ENCODE results near the gene ZMYND12.

Gene ZMYND12

GRCh38 chr1:42462828-42463763, 7.3 kb upstream of the ZMYND12 start, which contains the start of gene CCDC30:
CCDC30 (plus strand) TSS chr1:42463286; CDS start chr1:42480552, 17,266 bp downstream.
- peak within 1 kb of the TSS; percentile 74 for H3K27ac Mint-ChIP-seq
- peak within 1 kb of the TSS; percentile 86 for H3K4me3 Mint-ChIP-seq
- ATAC-seq = peak; percentile 100
- no peaks in the 10 kb centered on the region for H3K27me3 Mint-ChIP-seq
- H3K4me1 Mint-ChIP-seq = peaks cover 39% of the 10 kb centered on the region
- H3K36me3 Mint-ChIP-seq = peaks cover 27% of the 10 kb centered on the region
- no peaks in the 10 kb centered on the region for H3K9me3 Mint-ChIP-seq

- H3K36me3 Mint-ChIP-seq = peaks cover 32% of the 10 kb centered on the region
- H3K4me1 Mint-ChIP-seq = peaks cover 52% of the 10 kb centered on the region
- H3K27ac Mint-ChIP-seq = no peak overlapping the region
- H3K9me3 Mint-ChIP-seq = no peaks in the 10 kb centered on the region
- no peak overlapping the region for H3K4me3 Mint-ChIP-seq
- no peak for ATAC-seq
- H3K27me3 Mint-ChIP-seq = no peaks in the 10 kb centered on the region
Observed at GRCh38 chr1:42461196-42461595, 5.4 kb upstream of the ZMYND12 start.

- peaks cover 31% of the 10 kb centered on the region for H3K4me1 Mint-ChIP-seq
- H3K27me3 Mint-ChIP-seq = no peaks in the 10 kb centered on the region
- peak; percentile 81 for ATAC-seq
- peak overlapping the region; percentile 87 for H3K27ac Mint-ChIP-seq
- H3K9me3 Mint-ChIP-seq = no peaks in the 10 kb centered on the region
- H3K4me3 Mint-ChIP-seq = peak overlapping the region; percentile 89
- peaks cover 28% of the 10 kb centered on the region for H3K36me3 Mint-ChIP-seq
Observed at GRCh38 chr1:42456754-42457089, 900 bp upstream of the ZMYND12 start.

GRCh38 chr1:42454403-42454802, 1.4 kb downstream of the ZMYND12 start:
- ATAC-seq = no peak
- peaks cover 17% of the 10 kb centered on the region for H3K4me1 Mint-ChIP-seq
- H3K27me3 Mint-ChIP-seq = no peaks in the 10 kb centered on the region
- H3K4me3 Mint-ChIP-seq = no peak overlapping the region
- H3K9me3 Mint-ChIP-seq = no peaks in the 10 kb centered on the region
- H3K36me3 Mint-ChIP-seq = peaks cover 17% of the 10 kb centered on the region
- no peak overlapping the region for H3K27ac Mint-ChIP-seq

GRCh38 chr1:42453386-42453785, 2.4 kb downstream of the ZMYND12 start:
- Mint-ChIP-seq H3K4me3 (no peak overlapping the region), H3K4me1 (peaks cover 16% of the 10 kb centered on the region), H3K9me3 (no peaks in the 10 kb centered on the region), H3K27me3 (no peaks in the 10 kb centered on the region), H3K36me3 (peaks cover 13% of the 10 kb centered on the region), H3K27ac (peak overlapping the region; percentile 7)
- no peak for ATAC-seq

DNA sequence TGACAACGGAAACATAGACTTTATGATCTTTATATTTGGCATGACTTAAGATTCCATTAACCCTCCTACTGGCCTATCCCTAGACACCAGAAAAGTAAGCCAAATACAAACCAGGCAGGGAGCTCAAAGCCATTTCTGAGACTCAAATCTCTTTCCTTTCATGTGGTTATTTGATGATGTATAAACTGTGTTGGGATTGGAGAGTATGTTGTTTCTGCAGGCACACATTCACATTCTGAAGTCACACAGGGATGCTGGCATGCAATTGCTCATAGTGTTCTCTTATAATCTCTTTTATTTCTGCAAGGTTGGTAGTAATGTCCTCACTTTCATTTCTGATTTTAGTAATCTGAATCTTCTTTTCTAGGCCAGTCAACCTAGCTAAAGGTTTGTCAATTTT, 5.8 kb downstream of the ZMYND12 start:
- Mint-ChIP-seq H3K4me1 (peaks cover 6% of the 10 kb centered on the region), H3K36me3 (no peaks in the 10 kb centered on the region), H3K9me3 (no peaks in the 10 kb centered on the region), H3K4me3 (no peak overlapping the region), H3K27ac (no peak overlapping the region), H3K27me3 (no peaks in the 10 kb centered on the region)
- ATAC-seq = no peak

- peaks cover 6% of the 10 kb centered on the region for H3K4me1 Mint-ChIP-seq
- H3K4me3 Mint-ChIP-seq = no peak overlapping the region
- no peaks in the 10 kb centered on the region for H3K9me3 Mint-ChIP-seq
- H3K36me3 Mint-ChIP-seq = no peaks in the 10 kb centered on the region
- no peak overlapping the region for H3K27ac Mint-ChIP-seq
- ATAC-seq = no peak
- no peaks in the 10 kb centered on the region for H3K27me3 Mint-ChIP-seq
Observed at GRCh38 chr1:42449256-42449655, 6.6 kb downstream of the ZMYND12 start.

DNA sequence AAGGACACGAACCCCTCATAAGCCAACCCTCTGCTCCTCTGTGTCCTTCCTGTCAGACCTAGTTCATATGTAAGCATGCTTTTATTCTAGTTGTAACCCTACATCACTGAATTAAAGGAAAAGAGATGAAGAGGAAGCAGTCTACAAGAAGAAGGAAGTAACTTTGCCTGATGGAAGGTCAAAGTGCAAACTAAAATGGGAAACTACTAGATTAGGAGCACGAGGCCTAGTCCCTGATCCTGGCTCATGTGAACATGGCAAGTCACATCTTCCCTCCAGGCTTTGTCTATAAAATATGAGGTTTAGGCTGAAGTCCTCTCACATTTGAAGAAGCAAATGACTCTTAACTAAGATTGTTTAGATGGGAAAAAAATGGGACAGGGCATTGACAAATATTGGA, 13.2 kb downstream of the ZMYND12 start:
- no peak overlapping the region for H3K27ac Mint-ChIP-seq
- peaks cover 6% of the 10 kb centered on the region for H3K4me1 Mint-ChIP-seq
- no peak for ATAC-seq
- no peaks in the 10 kb centered on the region for H3K9me3 Mint-ChIP-seq
- no peak overlapping the region for H3K4me3 Mint-ChIP-seq
- no peaks in the 10 kb centered on the region for H3K27me3 Mint-ChIP-seq
- no peaks in the 10 kb centered on the region for H3K36me3 Mint-ChIP-seq

GRCh38 chr1:42439940-42440339, 15.9 kb downstream of the ZMYND12 start:
- no peak overlapping the region for H3K27ac Mint-ChIP-seq
- H3K36me3 Mint-ChIP-seq = no peaks in the 10 kb centered on the region
- peaks cover 9% of the 10 kb centered on the region for H3K27me3 Mint-ChIP-seq
- H3K4me1 Mint-ChIP-seq = no peaks in the 10 kb centered on the region
- ATAC-seq = no peak
- H3K9me3 Mint-ChIP-seq = no peaks in the 10 kb centered on the region
- H3K4me3 Mint-ChIP-seq = no peak overlapping the region

GRCh38 chr1:42434340-42434739, 21.5 kb downstream of the ZMYND12 start:
- Mint-ChIP-seq H3K4me3 (no peak overlapping the region), H3K27ac (no peak overlapping the region), H3K27me3 (peaks cover 9% of the 10 kb centered on the region), H3K4me1 (no peaks in the 10 kb centered on the region), H3K36me3 (no peaks in the 10 kb centered on the region), H3K9me3 (no peaks in the 10 kb centered on the region)
- no peak for ATAC-seq

- Mint-ChIP-seq H3K36me3 (no peaks in the 10 kb centered on the region), H3K4me1 (no peaks in the 10 kb centered on the region)
Observed at GRCh38 chr1:42433369-42433768, 22.5 kb downstream of the ZMYND12 start.

GRCh38 chr1:42432714-42433113, 23.1 kb downstream of the ZMYND12 start:
- no peak for ATAC-seq
- H3K9me3 Mint-ChIP-seq = no peaks in the 10 kb centered on the region
- H3K27ac Mint-ChIP-seq = no peak overlapping the region
- H3K36me3 Mint-ChIP-seq = no peaks in the 10 kb centered on the region
- H3K27me3 Mint-ChIP-seq = peaks cover 9% of the 10 kb centered on the region
- H3K4me3 Mint-ChIP-seq = no peak overlapping the region
- no peaks in the 10 kb centered on the region for H3K4me1 Mint-ChIP-seq

More at GRCh38 chr1:42433369-42433768, 22.5 kb downstream of the ZMYND12 start:
- Mint-ChIP-seq H3K27ac (no peak overlapping the region), H3K4me3 (no peak overlapping the region), H3K27me3 (peaks cover 9% of the 10 kb centered on the region), H3K9me3 (no peaks in the 10 kb centered on the region)
- ATAC-seq = no peak

DNA sequence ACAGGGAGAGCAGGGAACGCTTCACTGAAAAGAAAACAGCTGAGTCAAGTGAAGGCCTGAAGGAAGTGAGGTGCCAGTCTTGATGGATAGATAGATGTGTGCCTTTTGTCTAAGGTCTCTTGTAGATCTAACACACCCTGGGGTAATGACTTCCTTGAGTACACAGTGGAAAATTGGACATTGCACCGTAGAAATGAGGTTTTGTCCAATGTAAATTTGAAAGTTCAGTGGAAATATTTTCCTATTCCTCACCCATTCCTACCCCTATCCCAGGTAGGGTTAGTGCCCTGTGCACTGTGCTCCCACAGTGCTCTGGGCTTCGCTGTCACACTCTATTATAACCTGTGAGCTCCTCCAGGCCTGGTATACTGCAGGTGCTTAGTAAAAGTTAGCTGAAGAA, 24.3 kb downstream of the ZMYND12 start:
- H3K36me3 Mint-ChIP-seq = no peaks in the 10 kb centered on the region
- H3K9me3 Mint-ChIP-seq = no peaks in the 10 kb centered on the region
- H3K27me3 Mint-ChIP-seq = no peaks in the 10 kb centered on the region
- no peak overlapping the region for H3K4me3 Mint-ChIP-seq
- ATAC-seq = no peak
- H3K27ac Mint-ChIP-seq = no peak overlapping the region
- no peaks in the 10 kb centered on the region for H3K4me1 Mint-ChIP-seq

- ATAC-seq = no peak
Observed at GRCh38 chr1:42430286-42431135, 25.3 kb downstream of the ZMYND12 start.

DNA sequence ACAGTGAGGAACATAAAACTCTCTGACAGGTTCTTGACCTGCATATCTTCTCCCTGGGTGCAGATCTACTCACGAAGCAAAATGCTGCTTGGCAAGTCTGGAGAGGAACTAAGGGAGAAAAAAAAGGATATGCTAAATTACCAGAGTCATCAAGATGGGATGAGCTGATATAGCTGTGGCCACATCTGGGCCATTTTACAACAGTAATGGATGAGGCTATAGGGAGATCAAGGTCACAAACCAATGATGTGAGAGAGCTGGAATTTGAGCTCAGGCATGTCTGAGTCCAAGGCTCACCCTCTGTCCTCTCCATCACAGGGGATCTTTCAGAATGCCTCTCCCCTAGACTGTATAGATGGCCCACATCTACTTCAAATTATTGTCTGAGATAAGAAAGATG, 26.2 kb downstream of the ZMYND12 start:
- Mint-ChIP-seq H3K9me3 (no peaks in the 10 kb centered on the region), H3K27ac (no peak overlapping the region), H3K27me3 (no peaks in the 10 kb centered on the region), H3K4me1 (no peaks in the 10 kb centered on the region), H3K4me3 (no peak overlapping the region), H3K36me3 (no peaks in the 10 kb centered on the region)
- no peak for ATAC-seq

More at GRCh38 chr1:42430286-42431135, 25.3 kb downstream of the ZMYND12 start:
- H3K27me3 Mint-ChIP-seq = no peaks in the 10 kb centered on the region
- H3K9me3 Mint-ChIP-seq = no peaks in the 10 kb centered on the region
- no peak overlapping the region for H3K27ac Mint-ChIP-seq
- no peaks in the 10 kb centered on the region for H3K4me1 Mint-ChIP-seq
- H3K36me3 Mint-ChIP-seq = no peaks in the 10 kb centered on the region
- H3K4me3 Mint-ChIP-seq = no peak overlapping the region

All from stimulated activated memory B cell treated with anti-CD40 and anti-IgM and Interleukin-4, amounts not matched to agents 10 μg/mL and 1 μg/mL and 100 μg/mL, for 72 hours (primary cell).